ENCODE data around the gene AP3B1. TPM values are rescaled to one million over a fixed set of nuclear protein-coding genes. Genes with fewer than 3 reads are reported as not detected.

Gene AP3B1
- total and polyA plus RNA-seq, 2 of the 8 experiments (the other 6 are each of a cell fraction or from before 2014, with no cell fraction given), result 45.8 to 48.3 TPM

DNA sequence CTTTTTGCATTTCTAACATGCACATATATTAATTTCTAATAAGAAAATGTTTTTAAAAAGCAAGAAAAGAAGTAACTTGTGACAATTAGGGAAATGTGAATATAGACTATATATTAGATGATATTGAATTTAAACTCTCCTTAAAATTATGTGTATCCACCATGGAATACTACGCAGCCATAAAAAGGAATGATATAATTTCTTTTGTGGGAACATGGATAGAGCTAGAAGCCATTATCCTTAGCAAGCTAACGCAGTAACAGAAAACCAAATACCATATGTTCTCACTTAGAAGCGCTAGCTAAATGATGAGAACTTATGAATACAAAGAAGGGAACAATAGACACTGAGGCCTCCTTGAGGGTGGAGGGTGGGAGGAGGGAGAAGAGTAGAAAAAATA is 23.8 kb upstream of the AP3B1 start (continued):
- TF ChIP-seq, protein P1, sequence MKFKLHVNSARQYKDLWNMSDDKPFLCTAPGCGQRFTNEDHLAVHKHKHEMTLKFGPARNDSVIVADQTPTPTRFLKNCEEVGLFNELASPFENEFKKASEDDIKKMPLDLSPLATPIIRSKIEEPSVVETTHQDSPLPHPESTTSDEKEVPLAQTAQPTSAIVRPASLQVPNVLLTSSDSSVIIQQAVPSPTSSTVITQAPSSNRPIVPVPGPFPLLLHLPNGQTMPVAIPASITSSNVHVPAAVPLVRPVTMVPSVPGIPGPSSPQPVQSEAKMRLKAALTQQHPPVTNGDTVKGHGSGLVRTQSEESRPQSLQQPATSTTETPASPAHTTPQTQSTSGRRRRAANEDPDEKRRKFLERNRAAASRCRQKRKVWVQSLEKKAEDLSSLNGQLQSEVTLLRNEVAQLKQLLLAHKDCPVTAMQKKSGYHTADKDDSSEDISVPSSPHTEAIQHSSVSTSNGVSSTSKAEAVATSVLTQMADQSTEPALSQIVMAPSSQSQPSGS (IDR thresholded peaks at IDR 0.05; ENCODE audit: low read length), result no peak

Measured in H1 (cell line).